GM18867 (cell line): ENCODE measurements around the gene PTPRN2.
"Not testable (repeated sequence)": the region's sequence is repeated elsewhere in the genome, so short reads cannot be mapped to it uniquely, and the experiment has no call there.

Experiments used
- ATAC-seq: cut with Tn5 transposase; IDR thresholded peaks from one replicate; pipeline ENCODE4 v1.9.1; 2021; ENCODE audit warnings: mild to moderate bottlenecking, moderate library complexity; ENCODE audit not compliant: unreplicated experiment

Gene PTPRN2

DNA sequence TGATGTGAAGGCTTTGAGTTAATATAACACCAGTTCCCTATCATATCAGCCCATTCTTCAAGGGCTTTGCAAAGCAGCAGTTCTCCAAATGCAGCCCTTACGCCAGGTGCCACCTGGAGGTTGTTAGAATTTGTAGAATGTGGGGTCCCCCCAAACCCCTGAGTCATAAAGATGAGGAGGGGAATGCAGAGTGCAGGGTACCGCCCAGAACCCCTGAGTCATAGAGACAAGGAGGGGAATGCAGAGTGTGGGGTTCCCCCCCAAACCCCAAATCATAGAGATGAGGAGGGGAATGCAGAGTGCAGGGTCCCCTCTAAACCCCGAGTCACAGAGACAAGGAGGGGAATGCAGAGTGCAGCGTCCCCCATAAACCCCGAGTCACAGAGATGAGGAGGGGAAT, 605.8 kb downstream of the PTPRN2 start:
- no peak for ATAC-seq

DNA sequence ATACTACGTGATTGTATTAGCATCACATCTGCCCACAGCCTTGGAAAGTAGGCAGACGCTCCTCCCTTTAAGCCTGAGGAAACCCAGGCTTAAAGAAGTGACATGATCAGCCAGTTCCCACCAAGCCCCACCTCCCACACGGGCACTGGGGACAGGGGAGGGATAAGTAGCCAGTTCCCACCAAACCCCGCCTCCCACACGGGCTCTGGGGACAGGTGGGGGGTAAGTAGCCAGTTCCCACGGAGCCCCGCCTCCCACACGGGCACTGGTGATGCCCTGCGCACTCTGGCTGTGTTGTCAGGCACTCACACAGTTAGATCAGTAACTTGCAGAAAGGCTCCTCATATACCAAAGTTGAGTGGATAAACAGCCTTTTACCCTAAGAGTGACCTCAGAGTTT, 606.8 kb downstream of the PTPRN2 start:
- no peak for ATAC-seq

DNA sequence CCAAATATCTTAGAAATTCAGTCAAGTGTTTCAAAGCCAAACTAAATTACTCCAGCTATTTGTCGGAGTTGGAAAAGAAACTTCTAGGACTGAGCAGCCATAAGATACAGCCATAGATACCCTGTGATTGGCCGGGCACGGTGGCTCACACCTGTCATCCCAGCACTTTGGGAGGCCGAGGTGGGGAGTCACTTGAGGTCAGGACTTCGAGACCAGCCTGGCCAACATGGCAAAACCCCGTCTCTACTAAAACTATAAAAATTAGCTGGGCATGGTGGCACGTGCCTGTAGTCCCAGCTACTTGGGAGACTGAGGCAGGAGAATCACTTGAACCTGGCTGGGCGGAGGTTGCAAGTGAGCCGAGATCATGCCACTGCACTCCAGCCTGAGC, 607.3 kb downstream of the PTPRN2 start:
- ATAC-seq, result not testable (repeated sequence)

DNA sequence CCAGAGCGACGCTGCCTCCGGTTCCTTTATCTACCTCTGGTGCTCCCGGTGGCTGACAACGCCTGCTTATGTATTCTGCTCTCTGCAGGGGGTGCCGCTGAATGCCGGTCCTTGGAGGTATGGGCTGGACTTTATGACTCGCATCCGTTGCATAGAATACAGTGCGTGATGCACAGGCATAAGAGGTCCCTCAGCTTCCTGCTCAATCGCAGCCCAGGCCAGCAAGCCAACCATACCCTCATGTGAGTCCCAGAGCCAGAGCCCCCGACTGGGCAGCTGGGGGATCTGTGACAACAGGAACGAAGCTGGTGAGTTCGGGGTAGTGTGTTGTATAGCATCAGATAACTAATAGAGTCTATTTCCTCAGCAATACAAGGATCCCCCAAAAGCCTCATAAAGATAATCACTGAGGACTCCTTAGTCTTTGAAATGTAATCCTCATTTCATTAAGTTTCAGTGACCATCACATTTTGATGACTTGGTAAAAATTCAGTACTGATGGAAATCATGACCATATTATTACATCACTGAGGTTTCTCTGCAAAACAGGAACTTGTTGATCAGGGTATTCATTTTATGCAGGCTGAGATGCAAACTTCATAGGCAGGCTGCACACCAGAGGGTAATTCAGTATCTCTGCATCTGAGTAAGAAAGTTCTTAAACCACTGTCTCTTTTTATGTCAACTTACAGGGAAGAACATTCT, 607.8 kb downstream of the PTPRN2 start:
- ATAC-seq, result no peak

DNA sequence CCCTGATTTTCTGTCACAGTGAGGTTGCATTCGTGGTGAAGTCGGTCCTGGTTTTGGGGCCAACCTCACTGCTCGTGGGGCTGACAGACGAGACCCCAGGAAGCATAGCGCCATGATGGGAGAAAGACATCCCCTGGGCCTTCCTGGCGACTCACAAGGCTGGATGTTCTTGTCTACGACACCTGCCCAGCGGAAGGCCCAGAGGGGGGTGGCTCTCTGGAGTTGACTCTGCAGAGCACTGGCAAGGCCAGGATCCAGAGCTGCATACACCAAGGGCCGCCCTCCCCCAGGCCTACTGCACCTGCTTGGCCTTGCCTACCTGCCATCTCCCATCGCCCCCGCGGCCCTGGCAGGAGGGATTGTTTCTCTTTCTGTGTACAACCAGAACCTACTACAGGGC, 608.9 kb downstream of the PTPRN2 start:
- no peak for ATAC-seq

DNA sequence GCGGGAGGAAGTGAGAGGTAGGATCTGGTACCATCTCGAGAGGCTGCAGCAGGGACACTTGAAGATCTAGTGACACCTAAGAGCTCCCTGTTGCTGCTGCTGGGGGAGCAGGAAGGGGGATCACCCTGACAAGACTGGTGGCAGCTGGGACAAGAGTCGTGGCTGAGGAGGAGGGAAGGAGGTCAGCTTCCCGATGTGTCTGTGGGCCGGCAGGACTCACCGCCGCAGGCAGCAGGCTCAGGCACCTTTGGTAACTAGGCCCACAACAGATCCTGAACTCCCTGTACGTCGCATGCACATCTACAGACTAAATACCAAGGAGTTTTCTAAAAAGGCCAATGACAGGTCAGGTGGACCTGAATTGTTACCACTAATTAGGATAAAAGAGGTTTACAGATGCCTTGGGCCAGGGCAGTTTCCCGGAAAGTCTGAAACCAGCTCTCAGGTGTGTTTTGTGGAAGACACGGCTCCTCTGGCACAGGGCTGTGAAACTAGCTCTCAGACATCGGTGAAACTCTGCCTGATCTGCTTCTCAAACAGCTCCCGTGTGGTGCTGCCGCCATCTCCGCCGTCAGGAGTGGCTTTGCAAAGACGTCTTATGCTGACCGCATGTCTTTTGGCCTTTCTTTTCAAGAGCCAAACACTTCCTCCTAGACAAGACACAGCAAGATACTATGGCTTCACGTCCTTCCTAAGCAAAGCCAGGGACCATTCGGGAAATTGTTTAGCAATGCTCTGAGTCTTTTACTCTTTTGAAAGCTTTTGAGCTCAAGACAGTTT, 609.7 kb downstream of the PTPRN2 start:
- ATAC-seq, result no peak

DNA sequence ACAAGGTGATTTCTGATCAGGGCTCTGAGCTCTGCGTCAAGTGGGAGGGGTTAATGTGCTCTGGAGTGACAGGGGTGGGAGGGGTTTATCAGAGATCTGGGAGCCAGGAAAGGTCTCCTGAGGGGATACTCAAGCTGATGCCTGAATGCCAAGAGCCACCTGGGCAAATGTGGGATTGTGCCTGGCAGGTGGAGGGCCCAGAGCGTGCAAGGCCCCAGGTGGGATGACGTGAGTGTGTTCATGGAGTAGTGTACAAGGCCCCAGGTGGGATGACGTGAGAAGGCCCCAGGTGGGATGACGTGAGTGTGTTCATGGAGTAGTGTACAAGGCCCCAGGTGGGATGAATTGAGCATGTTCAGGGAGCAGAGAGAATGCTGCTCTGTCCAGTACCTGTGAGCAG, 610.3 kb downstream of the PTPRN2 start:
- ATAC-seq, result no peak

DNA sequence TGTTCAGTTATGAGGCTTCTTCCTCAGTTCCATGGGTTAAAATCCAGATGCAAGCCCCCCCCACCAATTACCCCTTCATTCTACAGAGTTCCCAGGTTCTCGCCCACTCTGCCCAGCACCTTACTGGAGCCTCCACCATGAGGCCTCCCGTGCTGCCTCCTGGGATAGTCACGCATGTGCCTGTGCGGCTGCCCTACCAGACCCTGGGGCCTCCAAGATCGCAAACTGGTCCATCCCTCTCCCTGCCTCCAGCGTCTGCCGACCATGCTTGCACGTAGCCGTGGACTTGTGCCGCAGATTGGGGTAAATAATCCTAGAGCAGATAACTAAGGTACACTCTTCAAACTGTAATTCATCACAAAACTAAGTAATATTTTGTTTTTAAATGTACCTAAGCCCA, 611.2 kb downstream of the PTPRN2 start:
- no peak for ATAC-seq

DNA sequence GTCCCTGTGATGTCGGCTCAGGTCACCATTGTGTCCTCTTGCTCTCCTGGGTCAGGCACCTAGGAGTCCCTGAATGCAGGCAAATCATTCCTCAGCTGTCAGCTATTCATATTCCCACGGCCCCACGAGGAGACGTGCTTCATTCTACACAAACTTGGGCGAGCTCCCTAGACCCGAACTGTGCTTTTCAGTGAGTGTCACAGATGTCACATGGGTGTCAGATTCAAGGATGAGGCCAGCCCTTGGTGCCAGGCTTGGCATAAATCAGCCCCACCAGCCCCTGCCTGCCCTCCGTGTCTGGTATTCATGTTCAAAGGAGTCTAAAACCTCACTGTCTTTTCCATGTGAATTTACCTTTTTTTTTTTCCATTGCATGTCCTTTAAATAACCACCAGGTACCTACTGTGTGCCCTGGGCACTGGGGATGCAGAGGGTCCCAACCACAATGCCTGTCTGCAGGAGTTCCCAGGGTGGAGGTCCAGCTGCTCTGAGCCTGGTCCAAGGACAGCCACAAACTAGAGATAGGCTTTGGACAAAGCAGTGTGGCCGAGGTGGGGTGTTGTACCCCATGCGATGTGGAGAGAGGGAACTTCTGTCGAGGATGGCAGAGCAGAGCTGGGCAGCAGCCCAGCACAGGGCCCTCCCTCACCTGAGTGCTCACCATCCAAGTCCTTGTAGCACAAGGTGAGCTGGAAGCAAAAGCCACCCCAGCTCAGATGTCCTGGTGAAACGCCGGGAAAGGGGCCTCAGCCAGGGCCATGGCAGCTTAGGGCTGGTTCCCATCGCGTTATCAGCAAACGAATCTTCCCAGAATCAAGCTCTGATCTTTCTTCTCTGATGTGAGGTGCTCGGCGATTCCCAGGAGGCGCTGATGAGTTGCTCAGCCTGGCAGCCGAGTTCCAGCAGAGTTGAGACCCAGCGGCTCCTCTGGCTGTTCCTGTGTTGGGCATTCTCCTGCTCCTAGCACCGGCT, 611.9 kb downstream of the PTPRN2 start:
- ATAC-seq, result no peak

DNA sequence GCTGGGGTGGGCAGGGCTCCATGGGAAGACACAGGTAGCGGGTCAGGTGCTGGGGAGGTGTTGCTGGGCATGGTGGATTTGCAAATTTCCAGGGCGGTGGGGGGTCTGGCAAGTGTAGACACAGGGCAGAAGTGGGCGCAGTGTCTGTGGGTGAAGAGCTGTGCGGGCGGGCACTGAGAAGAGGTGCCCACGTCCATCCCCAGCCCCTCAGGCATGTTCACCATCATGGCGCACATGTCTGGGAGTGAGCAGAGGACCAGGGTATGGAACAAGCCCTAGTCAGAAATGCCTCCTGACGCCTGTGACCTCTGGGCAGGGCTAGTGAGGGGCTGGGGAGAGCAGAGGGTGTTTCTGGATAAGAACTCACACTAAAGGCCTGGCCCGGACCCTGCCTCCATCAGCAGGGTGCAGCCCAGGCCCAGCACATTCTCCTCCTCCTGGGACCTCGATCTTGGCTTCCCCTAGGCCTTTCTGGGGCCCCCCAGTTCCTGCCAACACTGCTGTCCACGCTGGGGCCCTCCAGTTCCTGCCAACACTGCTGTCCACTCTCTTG, 612.9 kb downstream of the PTPRN2 start:
- no peak for ATAC-seq

DNA sequence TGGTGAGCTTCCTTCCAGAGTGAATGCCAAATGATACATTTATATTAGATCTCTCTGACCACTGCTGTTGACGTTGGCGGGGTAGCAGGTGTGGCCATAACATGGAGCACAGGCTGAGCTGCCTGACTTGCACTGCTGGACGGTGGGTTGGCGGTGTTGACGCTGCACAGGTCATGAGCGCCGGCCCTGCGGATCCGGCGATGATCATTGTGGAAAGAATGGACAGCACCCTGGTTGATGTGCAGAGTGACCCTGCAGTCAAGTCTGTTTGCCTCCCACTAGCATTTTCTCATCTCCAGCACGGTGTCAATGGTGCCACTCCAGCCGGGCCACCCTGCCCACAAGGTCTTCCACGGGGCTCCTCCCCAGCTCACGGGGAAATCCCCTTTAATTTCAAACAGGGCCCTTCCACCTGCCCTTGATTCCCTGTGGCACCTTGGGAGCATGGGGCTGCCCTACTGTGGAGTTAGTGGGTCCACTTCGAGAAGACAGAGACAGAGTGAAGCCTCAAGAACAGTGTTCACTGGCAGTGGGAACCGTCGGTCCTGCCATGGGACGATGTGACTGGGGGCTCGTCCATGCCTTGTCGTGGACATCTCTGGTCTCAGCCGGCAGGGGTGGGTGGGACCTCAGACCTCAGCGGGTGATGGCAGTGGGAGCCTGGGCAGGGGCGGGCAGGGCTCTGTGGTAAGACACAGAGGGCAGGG, 613.5 kb downstream of the PTPRN2 start:
- no peak for ATAC-seq

DNA sequence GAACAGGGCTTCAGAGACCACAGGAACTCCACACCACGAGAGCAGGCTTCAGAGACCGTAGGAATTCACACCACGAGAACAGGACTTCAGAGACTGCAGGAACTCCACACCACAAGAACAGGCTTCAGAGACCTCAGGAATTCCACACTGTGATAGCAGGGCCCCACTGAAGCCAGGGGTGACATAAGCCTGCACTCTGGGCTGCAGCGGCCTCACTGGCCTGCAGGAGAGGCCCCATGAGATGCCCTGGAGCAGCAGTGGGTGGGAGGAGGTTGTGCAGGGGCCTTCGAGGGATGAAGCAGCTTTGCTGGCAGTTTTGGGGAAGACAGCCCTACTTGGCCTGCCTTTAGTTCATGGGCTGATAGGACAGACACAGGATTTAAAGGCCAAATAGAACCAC, 614.7 kb downstream of the PTPRN2 start:
- no peak for ATAC-seq

DNA sequence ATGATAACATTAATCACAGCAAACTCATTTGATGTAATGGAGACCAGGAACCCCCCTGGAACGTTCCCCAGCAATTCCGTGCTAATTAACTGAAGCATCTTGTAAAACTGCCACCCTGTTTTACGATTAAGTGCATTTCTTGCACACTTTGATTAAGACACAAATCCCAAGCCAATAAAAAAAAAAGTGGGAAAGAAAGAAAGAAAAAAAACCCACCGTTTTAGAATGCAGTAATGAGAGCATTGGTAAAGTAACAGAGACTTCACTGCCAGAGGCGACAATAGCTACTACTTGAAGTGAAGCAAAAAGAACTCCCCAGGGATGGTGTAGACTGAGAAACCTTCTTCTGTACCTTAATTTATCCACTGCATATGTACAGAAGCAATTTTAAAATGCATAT, 616.1 kb downstream of the PTPRN2 start:
- no peak for ATAC-seq

DNA sequence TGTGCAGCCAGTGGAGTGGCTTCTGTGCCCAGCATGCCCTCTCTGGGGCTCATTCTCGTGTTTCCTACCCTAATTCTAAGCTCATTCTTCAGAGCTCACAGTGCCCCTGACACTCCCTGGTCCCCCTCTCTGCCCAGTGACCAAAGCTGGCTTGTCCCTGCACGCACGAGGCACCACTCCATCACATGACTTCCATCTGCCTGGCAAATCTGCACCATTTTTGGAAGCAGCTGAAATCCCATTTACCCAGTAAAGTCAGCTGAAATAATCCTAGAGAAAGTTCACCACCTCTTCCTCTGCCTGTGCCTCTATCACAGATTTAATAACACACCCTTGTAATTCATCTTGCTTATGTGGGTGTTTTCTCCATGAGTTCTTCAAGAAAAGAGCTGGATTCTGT, 616.9 kb downstream of the PTPRN2 start:
- ATAC-seq, result no peak

DNA sequence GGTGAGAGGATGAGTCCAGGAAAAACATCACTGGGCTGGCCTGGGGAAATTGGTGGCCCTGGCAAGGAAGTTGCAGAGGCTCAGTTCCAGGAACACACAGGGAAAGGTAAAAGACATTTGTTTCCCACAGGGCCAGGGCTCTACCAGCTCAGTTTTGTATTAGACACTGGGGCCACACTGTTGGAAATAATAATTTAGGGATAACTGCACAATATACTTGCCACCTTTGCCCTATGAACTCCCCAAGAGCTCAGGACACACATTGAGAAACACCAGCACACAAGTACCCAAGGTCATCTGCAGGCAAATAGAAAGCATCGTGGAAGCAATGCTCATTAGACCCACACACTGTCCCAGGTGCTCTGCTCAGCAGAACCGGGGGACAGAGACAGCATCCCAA, 617.6 kb downstream of the PTPRN2 start:
- ATAC-seq, result no peak

DNA sequence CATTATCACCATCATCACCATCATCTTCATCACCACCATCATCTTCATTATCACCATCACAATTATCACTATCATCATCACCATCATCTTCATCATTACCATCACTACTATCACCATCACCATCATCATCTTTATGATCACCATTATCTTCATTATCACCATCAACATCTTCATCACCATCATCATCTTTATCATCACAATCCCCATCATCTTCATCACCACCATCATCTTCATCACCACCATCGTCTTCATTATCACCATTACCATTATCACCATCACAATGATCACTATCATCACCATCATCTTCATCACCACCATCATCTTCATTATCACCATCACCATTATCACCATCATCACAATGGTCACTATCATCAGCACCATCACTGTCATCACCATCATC, 621.1 kb downstream of the PTPRN2 start:
- no peak for ATAC-seq

DNA sequence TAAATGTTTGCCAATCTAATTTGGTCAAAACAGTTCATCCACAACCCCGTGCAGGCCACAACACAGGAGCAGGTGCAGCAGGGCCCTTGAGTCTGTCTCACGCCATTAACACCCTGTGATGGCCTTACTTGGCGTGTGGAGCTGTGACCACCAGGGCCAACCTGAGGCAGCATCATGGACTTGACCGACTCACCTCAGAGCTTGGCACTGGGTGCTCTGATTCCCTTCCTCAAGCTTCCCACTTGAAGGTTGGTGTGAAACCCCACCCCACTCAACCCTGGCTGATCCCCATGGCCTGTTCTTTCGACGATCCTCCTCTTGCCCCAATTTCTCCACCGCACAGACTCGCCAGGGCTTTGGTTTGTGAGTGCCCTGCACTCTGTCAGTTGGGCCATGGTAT, 623.1 kb downstream of the PTPRN2 start:
- ATAC-seq, result no peak

DNA sequence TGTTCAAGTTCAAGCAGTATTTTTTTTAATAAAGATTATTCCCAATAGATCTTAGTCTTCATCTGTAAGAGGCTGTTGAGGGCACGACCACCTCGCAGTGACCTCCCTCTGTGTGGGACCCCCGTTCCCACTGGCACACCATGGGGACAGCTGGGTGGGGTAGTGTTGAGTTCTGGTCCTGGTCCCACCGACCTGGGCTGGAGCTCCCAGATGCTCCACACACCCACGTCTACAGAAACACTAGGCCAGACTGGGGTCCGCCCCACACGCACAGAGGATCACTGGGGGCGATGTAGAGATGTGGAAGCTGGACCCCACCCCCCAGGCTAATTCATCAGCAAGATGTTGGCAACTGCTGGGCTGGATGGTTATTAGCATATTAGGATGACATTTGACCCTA, 623.6 kb downstream of the PTPRN2 start:
- ATAC-seq, result no peak

DNA sequence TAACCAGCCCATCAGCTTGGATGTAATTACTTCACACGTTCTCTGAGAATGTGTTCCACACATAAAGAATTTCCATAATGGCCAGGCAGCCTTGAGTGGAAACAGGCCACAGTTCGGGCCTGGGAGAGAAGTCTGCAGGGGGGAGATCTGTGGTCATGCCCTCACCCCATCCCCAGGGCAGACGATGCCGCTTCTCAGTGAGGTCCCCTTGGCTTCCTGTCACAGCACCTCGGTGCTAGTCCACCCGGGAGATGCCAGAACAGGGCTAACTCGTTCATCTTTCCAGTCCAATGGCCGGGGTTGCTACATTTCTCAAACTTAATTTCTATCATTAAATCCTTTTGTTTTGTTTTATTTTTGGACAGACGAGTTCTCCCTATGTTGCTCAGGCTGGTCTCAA, 624.1 kb downstream of the PTPRN2 start:
- no peak for ATAC-seq

DNA sequence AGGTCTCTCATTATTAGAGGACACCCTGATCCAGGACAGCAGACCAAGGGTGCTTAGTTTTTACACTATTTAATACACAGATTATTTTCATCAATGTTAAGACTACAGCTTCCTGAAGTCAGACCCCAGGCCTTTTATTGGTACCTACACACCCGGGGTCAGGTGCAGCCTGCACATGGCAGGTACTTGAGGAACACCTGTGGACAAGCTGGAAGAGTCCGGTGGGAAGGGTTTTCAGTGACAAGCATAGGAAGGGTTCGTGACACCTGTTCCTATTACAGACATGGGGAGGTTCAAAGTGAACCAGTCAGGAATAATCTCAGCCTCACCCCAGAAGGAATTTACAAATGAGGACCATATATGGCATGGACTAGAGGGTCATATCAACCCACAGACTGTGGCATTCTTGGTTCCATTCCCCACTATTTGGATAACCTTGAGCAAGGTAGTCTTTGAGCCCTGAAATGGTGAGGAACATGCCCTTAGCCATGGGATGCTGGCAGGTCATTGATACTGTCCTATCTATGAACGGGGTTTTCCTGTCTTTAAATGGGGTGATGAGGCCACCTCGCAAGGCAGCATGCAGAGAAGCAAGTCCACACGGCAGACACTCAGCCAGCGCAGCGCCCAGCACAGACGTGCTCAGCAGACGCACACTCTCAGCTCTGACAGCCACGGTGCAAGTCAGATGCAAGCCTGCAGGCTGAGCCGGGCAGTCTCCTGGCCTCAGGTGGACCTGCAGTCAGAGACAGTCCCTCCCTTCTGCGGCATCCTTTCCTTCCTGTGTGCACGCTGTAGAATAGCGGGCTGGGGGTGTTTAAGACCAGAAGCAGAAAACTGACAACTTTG, 624.9 kb downstream of the PTPRN2 start:
- no peak for ATAC-seq
